SK-N-SH (cell line): ENCODE results near the gene PKN3. TPM values are rescaled to one million over a fixed set of nuclear protein-coding genes. Genes with fewer than 3 reads are reported as not detected.

Experiments used
- CTCF ChIA-PET: fragments of 300-600, 350-600 bp; formaldehyde crosslinking; extraction: SDS; loops from one replicate; lab custom pipeline; 2021; lab: Yijun Ruan, JAX
- POLR2A ChIA-PET: fragments of 350-600 bp; sonication (Branson Sonifier 250); formaldehyde crosslinking; extraction: SDS; loops from one replicate; lab custom pipeline; 2020; ENCODE audit warnings: antibody characterized with exemption, inconsistent platforms; lab: Yijun Ruan, JAX
- DNase-seq: peaks from one replicate; pipeline ENCODE4 v3.0.0; 2012
- H2AFZ ChIP-seq: fragments of 200-600 bp; sonication (generic); 2 replicates; pipeline ENCODE4 v1.8.1; 2016; ENCODE audit warnings: antibody characterized with exemption, mild to moderate bottlenecking, low read depth
- H3F3A ChIP-seq: fragments of 200-600 bp; sonication (generic); replicated peaks from 2 replicates; pipeline ENCODE3; 2016; ENCODE audit warnings: antibody characterized with exemption, mild to moderate bottlenecking; ENCODE audit not compliant: insufficient read depth
- H3K27ac ChIP-seq, 2 experiments: fragments of 200-500 bp in 1 of 2; fragments of 200-600 bp in 1 of 2; sonication (Bioruptor generic) in 1 of 2; sonication (generic), shearing (Covaris generic) in 1 of 2; 2 replicates each; pipeline versions ENCODE4 v1.5.1 to v1.6.1; 2014 to 2016; ENCODE audit warnings: low read depth in 2 of 2, inconsistent platforms in 1 of 2, low read length in 1 of 2, mild to moderate bottlenecking in 1 of 2, mixed read lengths in 1 of 2
- H3K27me3 ChIP-seq: fragments of 200-600 bp; sonication (generic), shearing (Covaris generic); 2 replicates; pipeline ENCODE4 v1.6.1; 2016; ENCODE audit warnings: mixed run types; ENCODE audit not compliant: insufficient read depth
- H3K36me3 ChIP-seq, 2 experiments: fragments of 200-500 bp in 1 of 2; fragments of 200-600 bp in 1 of 2; sonication (Bioruptor generic) in 1 of 2; sonication (generic) in 1 of 2; replicated peaks in 1 of 2; 2 replicates each; pipeline versions ENCODE3 to v1.5.1; 2014 to 2016; ENCODE audit warnings: low read length in 1 of 2, mild to moderate bottlenecking in 1 of 2; ENCODE audit not compliant: insufficient read depth in 2 of 2, control insufficient read depth in 1 of 2
- H3K4me1 ChIP-seq, 2 experiments: fragments of 200-500 bp in 1 of 2; fragments of 200-600 bp in 1 of 2; sonication (Bioruptor generic) in 1 of 2; sonication (generic), shearing (Covaris generic) in 1 of 2; 2 replicates each; pipeline versions ENCODE4 v1.5.1 to v1.6.1; 2014 to 2016; ENCODE audit warnings: low read depth in 1 of 2, low read length in 1 of 2, mixed run types in 1 of 2; ENCODE audit not compliant: insufficient read depth in 2 of 2, control insufficient read depth in 1 of 2
- H3K4me2 ChIP-seq: fragments of 200-600 bp; sonication (generic), shearing (Covaris generic); 2 replicates; pipeline ENCODE4 v1.6.1; 2017; ENCODE audit warnings: mixed run types
- H3K4me3 ChIP-seq, 2 experiments: fragments of 200-500 bp in 1 of 2; fragments of 200-600 bp in 1 of 2; sonication (Bioruptor generic) in 1 of 2; sonication (generic), shearing (Covaris generic) in 1 of 2; 2 replicates each; pipeline versions ENCODE4 v1.5.1 to v1.8.1; 2014 to 2016; ENCODE audit warnings: low read depth in 2 of 2, inconsistent platforms in 1 of 2, low read length in 1 of 2, mild to moderate bottlenecking in 1 of 2, mixed read lengths in 1 of 2, moderate library complexity in 1 of 2
- H3K79me2 ChIP-seq: fragments of 200-600 bp; sonication (generic); 2 replicates; pipeline ENCODE4 v1.8.1; 2017; ENCODE audit warnings: mild to moderate bottlenecking; ENCODE audit not compliant: insufficient read depth
- H3K9ac ChIP-seq: fragments of 200-600 bp; sonication (generic); 2 replicates; pipeline ENCODE4 v1.6.1; 2017; ENCODE audit warnings: mixed run types
- H3K9me2 ChIP-seq: fragments of 200-600 bp; sonication (generic); 2 replicates; pipeline ENCODE4 v1.6.1; 2017; ENCODE audit warnings: mixed run types
- H3K9me3 ChIP-seq: fragments of 200-600 bp; sonication (generic); 2 replicates; pipeline ENCODE4 v1.6.1; 2017; ENCODE audit warnings: mixed run types, mild to moderate bottlenecking, moderate library complexity
- H4K20me1 ChIP-seq: fragments of 200-600 bp; sonication (generic); 2 replicates; pipeline ENCODE4 v1.6.1; 2017; ENCODE audit warnings: mild to moderate bottlenecking, mixed run types; ENCODE audit not compliant: insufficient read depth
- EP300 ChIP-seq, 2 experiments: IDR thresholded peaks; 2 replicates each; pipeline versions ENCODE4 v1.4.0 to v1.6.1; 2012; ENCODE audit warnings: borderline replicate concordance in 1 of 2, low read depth in 1 of 2, low read length in 1 of 2
- FOXJ3 ChIP-seq: sonication (generic); formaldehyde crosslinking; IDR thresholded peaks from 2 replicates; pipeline ENCODE4 v1.5.1; 2020; ENCODE audit warnings: mild to moderate bottlenecking, missing genetic modification reagents
- GABPA ChIP-seq: IDR thresholded peaks from 2 replicates; pipeline ENCODE4 v1.4.0; 2012; ENCODE audit warnings: low read depth, mild to moderate bottlenecking
- MXI1 ChIP-seq: IDR thresholded peaks from 2 replicates; pipeline ENCODE4 v1.6.1; 2012; ENCODE audit warnings: mild to moderate bottlenecking, low read depth, low read length, improper control_type of control experiment
- NFIC ChIP-seq: IDR thresholded peaks from 2 replicates; pipeline ENCODE4 v1.4.0; 2012; ENCODE audit warnings: borderline replicate concordance
- RCOR1 ChIP-seq: fragments of 150-350 bp; IDR thresholded peaks from 2 replicates; pipeline ENCODE4 v1.6.1; 2017; ENCODE audit warnings: antibody characterized with exemption, low read length
- RXRA ChIP-seq: IDR thresholded peaks from 2 replicates; pipeline ENCODE4 v1.4.0; 2012; ENCODE audit warnings: low read depth, mild to moderate bottlenecking, borderline replicate concordance
- SIN3A ChIP-seq: IDR thresholded peaks from 2 replicates; pipeline ENCODE4 v1.6.1; 2012; ENCODE audit warnings: low read depth, mild to moderate bottlenecking, low read length, moderate library complexity, borderline replicate concordance
- SMC3 ChIP-seq: IDR thresholded peaks from 2 replicates; pipeline ENCODE4 v1.6.1; 2012; ENCODE audit warnings: low read depth, low read length, improper control_type of control experiment
- TAF1 ChIP-seq: IDR thresholded peaks from 2 replicates; pipeline ENCODE4 v1.6.1; 2012; ENCODE audit warnings: low read depth, mild to moderate bottlenecking, low read length, moderate library complexity, borderline replicate concordance
- TEAD4 ChIP-seq: IDR thresholded peaks from 2 replicates; pipeline ENCODE4 v1.4.0; 2012; ENCODE audit warnings: mild to moderate bottlenecking, borderline replicate concordance; ENCODE audit not compliant: insufficient read depth
- USF2 ChIP-seq: fragments of 150-350 bp; IDR thresholded peaks from 2 replicates; pipeline ENCODE4 v1.6.1; 2017; ENCODE audit warnings: antibody characterized with exemption, low read length, low read depth, borderline replicate concordance
- YY1 ChIP-seq: IDR thresholded peaks from 2 replicates; pipeline ENCODE4 v1.4.0; 2012; ENCODE audit warnings: low read depth, mild to moderate bottlenecking
- WGBS: methylation state at CpG from one replicate; pipeline ENCODE4 v1.1.6; 2017; ENCODE audit warnings: low lambda C conversion rate; 5-methylcytosine and 5-hydroxymethylcytosine counted together
- polyA plus RNA-seq, 3 experiments: library from polyadenylated mRNA; depleted of rRNA; stranded (reverse); fragments of >200 nt; gene quantifications; 2 replicates each; pipeline ENCODE4 v1.2.3, GENCODE V29; 2012
- TF ChIP-seq, protein P1 (sequence below): fragments of 200-600 bp; sonication (generic); IDR thresholded peaks from 2 replicates; pipeline ENCODE4 v1.6.1; 2017; ENCODE audit warnings: antibody characterized with exemption, mild to moderate bottlenecking, moderate library complexity
- TF ChIP-seq, protein P2 (sequence below): IDR thresholded peaks from 2 replicates; pipeline ENCODE4 v1.4.0; 2012; ENCODE audit warnings: low read depth, borderline replicate concordance

Gene PKN3
- polyA plus RNA-seq, 1 of the 3 experiments (the other 2 are of a cell fraction): 7.8 TPM

DNA sequence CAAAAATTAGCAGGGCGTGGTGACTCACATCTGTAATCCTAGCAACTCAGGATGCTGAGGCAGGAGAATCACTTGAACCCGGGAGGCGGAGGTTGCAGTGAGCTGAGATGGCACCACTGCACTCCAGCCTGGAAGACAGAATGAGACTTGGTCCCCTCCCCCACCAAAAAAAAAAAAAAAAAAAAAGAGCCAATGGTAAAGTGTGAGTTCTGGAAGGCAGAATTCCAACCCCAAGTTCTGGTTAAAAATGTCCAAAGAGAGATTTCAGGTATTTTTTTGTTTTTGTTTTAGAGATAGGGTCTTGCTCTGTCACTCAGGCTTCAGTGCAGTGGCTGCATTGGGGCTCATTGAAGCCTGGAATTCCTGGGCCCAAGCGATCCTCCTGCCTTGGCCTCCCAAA, 14.8 kb upstream of the PKN3 start:
- peaks cover 3 to 6% of the 10 kb centered on the region in 2 experiments; a peak in 2 of 4 replicates for H3K4me1 ChIP-seq
- no peaks in the 10 kb centered on the region for H3K27me3 ChIP-seq
- peaks cover 24% of the 10 kb centered on the region for H4K20me1 ChIP-seq
- H3K9ac ChIP-seq: no peak overlapping the region
- WGBS: 96% methylated on average over 4 of the region's 4 CpGs
- DNase-seq: no peak
- peaks cover 7% of the 10 kb centered on the region for H3F3A ChIP-seq
- no peaks in the 10 kb centered on the region for H3K9me3 ChIP-seq
- peaks cover 25% of the 10 kb centered on the region for H3K79me2 ChIP-seq
- no peak overlapping the region for H3K4me3 ChIP-seq
- H3K36me3 ChIP-seq: peaks cover 14 to 23% of the 10 kb centered on the region in 2 experiments
- no peak overlapping the region for H3K4me2 ChIP-seq
- POLR2A ChIA-PET: no interaction called here
- no peak for TF ChIP-seq RXRA
- TF ChIP-seq FOXJ3 (CRISPR knock-in tag): no peak
- no peak for TF ChIP-seq TEAD4
- TF ChIP-seq NFIC: no peak
- no peak for TF ChIP-seq GABPA
- no peak for TF ChIP-seq MXI1
- TF ChIP-seq TAF1: no peak
- TF ChIP-seq EP300 (IDR thresholded peaks at IDR 0.05; ENCODE audit: borderline replicate concordance in 1 of 2, low read depth in 1 of 2, low read length in 1 of 2): no peak
- TF ChIP-seq SMC3: no peak
- TF ChIP-seq YY1: no peak
- TF ChIP-seq, protein P1, sequence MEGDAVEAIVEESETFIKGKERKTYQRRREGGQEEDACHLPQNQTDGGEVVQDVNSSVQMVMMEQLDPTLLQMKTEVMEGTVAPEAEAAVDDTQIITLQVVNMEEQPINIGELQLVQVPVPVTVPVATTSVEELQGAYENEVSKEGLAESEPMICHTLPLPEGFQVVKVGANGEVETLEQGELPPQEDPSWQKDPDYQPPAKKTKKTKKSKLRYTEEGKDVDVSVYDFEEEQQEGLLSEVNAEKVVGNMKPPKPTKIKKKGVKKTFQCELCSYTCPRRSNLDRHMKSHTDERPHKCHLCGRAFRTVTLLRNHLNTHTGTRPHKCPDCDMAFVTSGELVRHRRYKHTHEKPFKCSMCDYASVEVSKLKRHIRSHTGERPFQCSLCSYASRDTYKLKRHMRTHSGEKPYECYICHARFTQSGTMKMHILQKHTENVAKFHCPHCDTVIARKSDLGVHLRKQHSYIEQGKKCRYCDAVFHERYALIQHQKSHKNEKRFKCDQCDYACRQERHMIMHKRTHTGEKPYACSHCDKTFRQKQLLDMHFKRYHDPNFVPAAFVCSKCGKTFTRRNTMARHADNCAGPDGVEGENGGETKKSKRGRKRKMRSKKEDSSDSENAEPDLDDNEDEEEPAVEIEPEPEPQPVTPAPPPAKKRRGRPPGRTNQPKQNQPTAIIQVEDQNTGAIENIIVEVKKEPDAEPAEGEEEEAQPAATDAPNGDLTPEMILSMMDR: no peak
- TF ChIP-seq USF2: no peak
- TF ChIP-seq RCOR1: no peak
- no peak for TF ChIP-seq SIN3A
- TF ChIP-seq, protein P2, sequence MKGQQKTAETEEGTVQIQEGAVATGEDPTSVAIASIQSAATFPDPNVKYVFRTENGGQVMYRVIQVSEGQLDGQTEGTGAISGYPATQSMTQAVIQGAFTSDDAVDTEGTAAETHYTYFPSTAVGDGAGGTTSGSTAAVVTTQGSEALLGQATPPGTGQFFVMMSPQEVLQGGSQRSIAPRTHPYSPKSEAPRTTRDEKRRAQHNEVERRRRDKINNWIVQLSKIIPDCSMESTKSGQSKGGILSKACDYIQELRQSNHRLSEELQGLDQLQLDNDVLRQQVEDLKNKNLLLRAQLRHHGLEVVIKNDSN: no peak
- CTCF ChIA-PET: interaction anchor here (9.1 kb wide), 1 partner anchor 16 kb away, joined by 64 read pairs; the partner anchor contains the start of gene PKN3
- no peak overlapping the region for H2AFZ ChIP-seq
- H3K9me2 ChIP-seq: no peaks in the 10 kb centered on the region
- H3K27ac ChIP-seq: no peak overlapping the region
